GM18498 (cell line): ENCODE measurements around the gene LCMT1.
A peak's percentile ranks its signal among the peaks of the same experiment; 100 is the strongest.
"Not testable (repeated sequence)": the region's sequence is repeated elsewhere in the genome, so short reads cannot be mapped to it uniquely, and the experiment has no call there.

Source experiments
- ATAC-seq: cut with Tn5 transposase; IDR thresholded peaks from one replicate; pipeline ENCODE4 v1.9.1; 2021; ENCODE audit warnings: mild to moderate bottlenecking, moderate library complexity; ENCODE audit not compliant: unreplicated experiment

Gene LCMT1

GRCh38 chr16:25094596-25094995 lies 16.9 kb upstream of the LCMT1 start:
- ATAC-seq = no peak

- no peak for ATAC-seq
Measured at GRCh38 chr16:25095636-25096035, 15.9 kb upstream of the LCMT1 start.

GRCh38 chr16:25097276-25097975 lies 14.1 kb upstream of the LCMT1 start:
- no peak for ATAC-seq

GRCh38 chr16:25100511-25100910 lies 11.0 kb upstream of the LCMT1 start:
- no peak for ATAC-seq

GRCh38 chr16:25106567-25107465 lies 4.7 kb upstream of the LCMT1 start:
- peak; percentile 49 for ATAC-seq

GRCh38 chr16:25107466-25107792 lies 4.1 kb upstream of the LCMT1 start:
- no peak for ATAC-seq

- ATAC-seq = no peak
Measured at GRCh38 chr16:25108054-25108453, 3.5 kb upstream of the LCMT1 start.

- no peak for ATAC-seq
Measured at GRCh38 chr16:25109643-25110042, 1.9 kb upstream of the LCMT1 start.

- ATAC-seq = no peak
Measured at GRCh38 chr16:25110387-25110947, 1.1 kb upstream of the LCMT1 start.

- ATAC-seq = no peak
Measured at GRCh38 chr16:25114121-25114520, 2.6 kb downstream of the LCMT1 start.

GRCh38 chr16:25118851-25119578 lies 7.5 kb downstream of the LCMT1 start:
- ATAC-seq = no peak

GRCh38 chr16:25121824-25122600 lies 10.5 kb downstream of the LCMT1 start:
- ATAC-seq = no peak

GRCh38 chr16:25124503-25124902 lies 13.0 kb downstream of the LCMT1 start:
- ATAC-seq = no peak

- not testable (repeated sequence) for ATAC-seq
Measured at GRCh38 chr16:25126086-25126666, 14.6 kb downstream of the LCMT1 start.

GRCh38 chr16:25126820-25127232 lies 15.3 kb downstream of the LCMT1 start:
- ATAC-seq = no peak

GRCh38 chr16:25132751-25133150 lies 21.2 kb downstream of the LCMT1 start:
- not testable (repeated sequence) for ATAC-seq

GRCh38 chr16:25134166-25134700 lies 22.7 kb downstream of the LCMT1 start:
- no peak for ATAC-seq

- no peak for ATAC-seq
Measured at GRCh38 chr16:25135254-25135878, 23.8 kb downstream of the LCMT1 start.

GRCh38 chr16:25138130-25138529 lies 26.6 kb downstream of the LCMT1 start:
- no peak for ATAC-seq
